K562 (cell line): ENCODE measurements around the gene CEP19. TPM values are rescaled to one million over a fixed set of nuclear protein-coding genes. Genes with fewer than 3 reads are reported as not detected.
A peak's percentile ranks its signal among the peaks of the same experiment; 100 is the strongest.

Source experiments
- ARID2 ChIP-seq: fragments of 450-650 bp; IDR thresholded peaks from 2 replicates; pipeline ENCODE4 v1.6.1; 2017; ENCODE audit warnings: antibody characterized with exemption, mild to moderate bottlenecking
- BCOR ChIP-seq: fragments of 450-650 bp; IDR thresholded peaks from 2 replicates; pipeline ENCODE4 v1.6.1; 2016
- ESRRA ChIP-seq: fragments of 450-650 bp; IDR thresholded peaks from 2 replicates; pipeline ENCODE4 v1.6.1; 2014; ENCODE audit warnings: low read depth, mild to moderate bottlenecking, moderate library complexity, borderline replicate concordance
- NCOR1 ChIP-seq: fragments of 450-650 bp; IDR thresholded peaks from 2 replicates; pipeline ENCODE4 v1.6.1; 2016; ENCODE audit warnings: mild to moderate bottlenecking, moderate library complexity
- RBM22 ChIP-seq: fragments of 200-400 bp; formaldehyde crosslinking; IDR thresholded peaks from 2 replicates; pipeline ENCODE4 v1.6.1; 2018; ENCODE audit warnings: low read length, low read depth; ENCODE audit not compliant: poor library complexity, severe bottlenecking
- RNF2 ChIP-seq: sonication (generic); IDR thresholded peaks from 2 replicates; pipeline ENCODE4 v1.6.1; 2016
- SNIP1 ChIP-seq: fragments of 450-650 bp; IDR thresholded peaks from 2 replicates; pipeline ENCODE4 v1.7.1; 2017; ENCODE audit warnings: low read depth, mild to moderate bottlenecking
- STAT6 ChIP-seq: sonication (generic); formaldehyde crosslinking; IDR thresholded peaks from 2 replicates; pipeline ENCODE4 v1.8.1; 2023; ENCODE audit warnings: mild to moderate bottlenecking, missing genetic modification reagents
- SUPT5H ChIP-seq: fragments of 450-650 bp; IDR thresholded peaks from 2 replicates; pipeline ENCODE4 v1.6.1; 2016
- ZBTB9 ChIP-seq: fragments of 450-650 bp; formaldehyde crosslinking; IDR thresholded peaks from 2 replicates; pipeline ENCODE4 v1.4.0; 2020; ENCODE audit warnings: mild to moderate bottlenecking, moderate library complexity
- ZNF518B ChIP-seq: fragments of 250-450 bp; sonication (Bioruptor Pico); IDR thresholded peaks from 2 replicates; pipeline ENCODE4 v1.5.0; 2021; ENCODE audit warnings: mild to moderate bottlenecking, moderate library complexity
- polyA plus RNA-seq, 8 experiments: library from polyadenylated mRNA; depleted of rRNA in 4 of 8; stranded (reverse) in 5 of 8; unstranded in 3 of 8; fragments of >200 nt; fragmentation: Nextera tagmentation in 2 of 8; fragmentation: Illumina TruSeq in 1 of 8; extraction: Ambion mirVana in 2 of 8; extraction: Trizol in 1 of 8; gene quantifications; 2 replicates each; pipeline versions ENCODE4 v1.2.1 to v1.2.3, GENCODE V29; 2011 to 2014; ENCODE audit warnings: inconsistent platforms in 1 of 8, missing spikeins in 1 of 8
- total RNA-seq, 7 experiments: library from RNA; depleted of rRNA in 6 of 7; stranded (reverse); fragments of >200 nt in 6 of 7; fragmentation: Illumina TruSeq in 2 of 7; extraction: Trizol in 2 of 7; gene quantifications; 2 replicates each; pipeline versions ENCODE4 v1.2.1 to v1.2.3, GENCODE V29; 2011 to 2021; ENCODE audit warnings: low replicate concordance in 1 of 7
- TF ChIP-seq, protein P1 (sequence below): fragments of 450-650 bp; IDR thresholded peaks from 2 replicates; pipeline ENCODE4 v1.6.1; 2016; ENCODE audit warnings: borderline replicate concordance
- TF ChIP-seq, protein P2 (sequence below): fragments of 450-650 bp; IDR thresholded peaks from 2 replicates; pipeline ENCODE4 v1.6.1; 2016

The CEP19 gene
- total and polyA plus RNA-seq, 9 of the 15 experiments (the other 6 are each of a cell fraction or from before 2014, with no cell fraction given) = 2.5 to 4.5 (median 3.7) TPM

DNA sequence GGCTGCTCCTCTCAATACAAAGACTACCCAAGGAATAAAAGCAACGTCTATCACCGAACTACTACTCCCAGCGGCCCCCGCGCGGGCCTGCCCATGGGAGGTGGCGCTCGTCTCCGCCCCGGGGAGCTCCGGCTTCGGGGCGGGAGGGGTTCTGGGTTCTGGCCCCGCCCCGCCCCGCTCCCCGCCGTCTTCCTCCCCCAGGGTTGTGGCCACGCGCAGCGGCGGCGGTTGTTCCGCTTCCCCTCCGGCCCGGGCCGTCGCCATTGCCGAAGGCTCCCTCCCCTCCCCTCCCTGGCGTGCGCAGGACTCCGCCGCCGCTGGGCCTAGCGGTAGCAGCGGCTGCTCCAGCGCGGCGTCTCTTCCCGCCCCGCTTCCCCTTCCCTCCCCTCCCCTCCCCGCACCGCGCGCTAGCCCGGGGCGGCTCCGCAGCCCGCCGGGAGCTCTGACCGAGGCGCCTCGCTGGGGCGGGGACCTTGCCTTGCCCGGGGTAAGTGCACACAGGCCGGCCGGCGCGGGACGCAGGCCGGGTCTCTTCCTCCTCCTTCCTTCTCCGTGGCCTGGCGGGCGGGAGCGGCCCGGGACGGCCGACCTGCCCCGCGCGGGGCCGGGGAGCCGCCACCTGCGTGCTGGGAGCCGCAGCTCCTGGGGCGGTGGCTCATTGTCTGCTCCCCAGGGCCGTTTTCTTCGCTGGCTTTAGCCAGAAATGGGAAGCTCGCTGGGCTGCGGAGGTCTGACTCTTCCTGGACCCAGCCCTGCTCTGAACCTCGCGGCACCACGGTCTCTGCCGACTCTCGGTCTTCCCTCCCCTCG, 27.8 kb upstream of the CEP19 start, which contains the start of gene PAK2 (continued):
- TF ChIP-seq ZBTB9 (CRISPR knock-in tag) = no peak
- peak; percentile 84 for TF ChIP-seq SUPT5H
- no peak for TF ChIP-seq ZNF518B
- TF ChIP-seq ARID2 = no peak
- TF ChIP-seq, protein P1, sequence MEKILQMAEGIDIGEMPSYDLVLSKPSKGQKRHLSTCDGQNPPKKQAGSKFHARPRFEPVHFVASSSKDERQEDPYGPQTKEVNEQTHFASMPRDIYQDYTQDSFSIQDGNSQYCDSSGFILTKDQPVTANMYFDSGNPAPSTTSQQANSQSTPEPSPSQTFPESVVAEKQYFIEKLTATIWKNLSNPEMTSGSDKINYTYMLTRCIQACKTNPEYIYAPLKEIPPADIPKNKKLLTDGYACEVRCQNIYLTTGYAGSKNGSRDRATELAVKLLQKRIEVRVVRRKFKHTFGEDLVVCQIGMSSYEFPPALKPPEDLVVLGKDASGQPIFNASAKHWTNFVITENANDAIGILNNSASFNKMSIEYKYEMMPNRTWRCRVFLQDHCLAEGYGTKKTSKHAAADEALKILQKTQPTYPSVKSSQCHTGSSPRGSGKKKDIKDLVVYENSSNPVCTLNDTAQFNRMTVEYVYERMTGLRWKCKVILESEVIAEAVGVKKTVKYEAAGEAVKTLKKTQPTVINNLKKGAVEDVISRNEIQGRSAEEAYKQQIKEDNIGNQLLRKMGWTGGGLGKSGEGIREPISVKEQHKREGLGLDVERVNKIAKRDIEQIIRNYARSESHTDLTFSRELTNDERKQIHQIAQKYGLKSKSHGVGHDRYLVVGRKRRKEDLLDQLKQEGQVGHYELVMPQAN = no peak
- TF ChIP-seq BCOR = no peak
- no peak for TF ChIP-seq STAT6 (CRISPR knock-in tag)
- no peak for TF ChIP-seq SNIP1
- peak; percentile 41 for TF ChIP-seq NCOR1
- peak; percentile 83 for TF ChIP-seq RBM22
- TF ChIP-seq, protein P2, sequence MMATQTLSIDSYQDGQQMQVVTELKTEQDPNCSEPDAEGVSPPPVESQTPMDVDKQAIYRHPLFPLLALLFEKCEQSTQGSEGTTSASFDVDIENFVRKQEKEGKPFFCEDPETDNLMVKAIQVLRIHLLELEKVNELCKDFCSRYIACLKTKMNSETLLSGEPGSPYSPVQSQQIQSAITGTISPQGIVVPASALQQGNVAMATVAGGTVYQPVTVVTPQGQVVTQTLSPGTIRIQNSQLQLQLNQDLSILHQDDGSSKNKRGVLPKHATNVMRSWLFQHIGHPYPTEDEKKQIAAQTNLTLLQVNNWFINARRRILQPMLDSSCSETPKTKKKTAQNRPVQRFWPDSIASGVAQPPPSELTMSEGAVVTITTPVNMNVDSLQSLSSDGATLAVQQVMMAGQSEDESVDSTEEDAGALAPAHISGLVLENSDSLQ = peak; percentile 40; the same call in 1 of the 2 replicates
- TF ChIP-seq ESRRA = peak; percentile 25; the same call in 1 of the 2 replicates
- peak; percentile 64; the same call in 1 of the 2 replicates for TF ChIP-seq RNF2
